Cardiac muscle cell (in vitro differentiated cells and primary cell): ENCODE results near the gene ARL14EP. TPM values are rescaled to one million over a fixed set of nuclear protein-coding genes. Genes with fewer than 3 reads are reported as not detected.

Source experiments
- DNase-seq, 2 donors: peaks; one replicate each; pipeline versions ENCODE4 v3.0.0 to v3.0.0-alpha.2; 2010 to 2017; ENCODE audit warnings: low read depth in 1 of 2, low spot score in 1 of 2
- H3K27ac ChIP-seq: fragments of 200-600 bp; sonication (generic); 2 replicates; pipeline ENCODE4 v1.5.1; 2016
- H3K27me3 ChIP-seq: fragments of 200-600 bp; sonication (generic); 2 replicates; pipeline ENCODE4 v1.6.0; 2016; ENCODE audit warnings: control low read depth
- H3K36me3 ChIP-seq: fragments of 200-600 bp; sonication (generic); 2 replicates; pipeline ENCODE4 v1.5.1; 2016; ENCODE audit warnings: control low read depth
- H3K4me1 ChIP-seq: fragments of 200-600 bp; sonication (generic); 2 replicates; pipeline ENCODE4 v1.8.1; 2017; ENCODE audit warnings: low read depth, mild to moderate bottlenecking, mixed run types
- H3K4me3 ChIP-seq: fragments of 200-600 bp; sonication (generic); 2 replicates; pipeline ENCODE4 v1.5.1; 2016; ENCODE audit warnings: mild to moderate bottlenecking
- H3K9me3 ChIP-seq: fragments of 200-600 bp; sonication (generic); 2 replicates; pipeline ENCODE4 v1.5.1; 2017; ENCODE audit warnings: low read depth, mild to moderate bottlenecking, control low read depth
- CTCF ChIP-seq: IDR thresholded peaks from 2 replicates; pipeline ENCODE4 v1.5.1; 2012; ENCODE audit warnings: low read depth, mild to moderate bottlenecking, low read length
- polyA plus RNA-seq: library from polyadenylated mRNA; unstranded; fragments of >200 nt; fragmentation: Nextera tagmentation; extraction: Ambion mirVana; gene quantifications from 2 replicates; pipeline ENCODE4 v1.2.1, GENCODE V29; 2016
- total RNA-seq: library from RNA; depleted of rRNA; stranded (reverse); fragments of >200 nt; gene quantifications from 2 replicates; pipeline ENCODE4 v1.2.3, GENCODE V29; 2016

ARL14EP gene
- total and polyA plus RNA-seq, 2 experiments from 2014 or later = 25.6 to 34.0 TPM

GRCh38 chr11:30316237-30316636 lies 6.7 kb upstream of the ARL14EP start:
- no peak overlapping the region for H3K4me3 ChIP-seq
- no peaks in the 10 kb centered on the region for H3K4me1 ChIP-seq
- no peak for DNase-seq
- no peak for TF ChIP-seq CTCF
- no peaks in the 10 kb centered on the region for H3K27me3 ChIP-seq
- no peaks in the 10 kb centered on the region for H3K9me3 ChIP-seq
- no peak overlapping the region for H3K27ac ChIP-seq
- no peaks in the 10 kb centered on the region for H3K36me3 ChIP-seq

- Histone ChIP-seq H3K4me1 (no peaks in the 10 kb centered on the region), H3K36me3 (no peaks in the 10 kb centered on the region), H3K4me3 (no peak overlapping the region), H3K27me3 (no peaks in the 10 kb centered on the region), H3K9me3 (no peaks in the 10 kb centered on the region), H3K27ac (no peak overlapping the region)
- DNase-seq = no peak
- no peak for TF ChIP-seq CTCF
Observed at GRCh38 chr11:30317030-30317429, 5.9 kb upstream of the ARL14EP start.

- no peaks in the 10 kb centered on the region for H3K36me3 ChIP-seq
- TF ChIP-seq CTCF = no peak
- peaks cover 14% of the 10 kb centered on the region for H3K4me1 ChIP-seq
- no peak for DNase-seq
- no peaks in the 10 kb centered on the region for H3K27me3 ChIP-seq
- no peak overlapping the region for H3K27ac ChIP-seq
- no peaks in the 10 kb centered on the region for H3K9me3 ChIP-seq
- no peak overlapping the region for H3K4me3 ChIP-seq
Observed at GRCh38 chr11:30321321-30321720, 1.6 kb upstream of the ARL14EP start.

- H3K36me3 ChIP-seq = no peaks in the 10 kb centered on the region
- peak overlapping the region; percentile 76 for H3K4me3 ChIP-seq
- no peaks in the 10 kb centered on the region for H3K27me3 ChIP-seq
- H3K4me1 ChIP-seq = peaks cover 14% of the 10 kb centered on the region
- no peak for DNase-seq
- no peak overlapping the region for H3K27ac ChIP-seq
- no peak for TF ChIP-seq CTCF
- no peaks in the 10 kb centered on the region for H3K9me3 ChIP-seq
Observed at GRCh38 chr11:30322191-30322590, 713 bp upstream of the ARL14EP start.

- Histone ChIP-seq H3K27me3 (no peaks in the 10 kb centered on the region), H3K9me3 (no peaks in the 10 kb centered on the region), H3K36me3 (peaks cover 5% of the 10 kb centered on the region), H3K4me3 (no peak overlapping the region), H3K4me1 (peaks cover 14% of the 10 kb centered on the region), H3K27ac (no peak overlapping the region)
- DNase-seq = no peak
- no peak for TF ChIP-seq CTCF
Observed at GRCh38 chr11:30326114-30326778, 3.3 kb downstream of the ARL14EP start.
